WTC11 (cell line): ENCODE data around the gene CORO2B.

Experiments
- E2F4 ChIP-seq: sonication (generic); formaldehyde crosslinking; IDR thresholded peaks from 2 replicates; pipeline ENCODE4 v1.8.1; 2022; ENCODE audit warnings: low read depth, mild to moderate bottlenecking, moderate library complexity, missing genetic modification reagents, borderline replicate concordance
- JUN ChIP-seq: sonication (generic); formaldehyde crosslinking; IDR thresholded peaks from 2 replicates; pipeline ENCODE4 v1.8.0; 2023; ENCODE audit warnings: mild to moderate bottlenecking, missing genetic modification reagents
- TF ChIP-seq, protein P1 (sequence below): sonication (generic); formaldehyde crosslinking; IDR thresholded peaks from 2 replicates; pipeline ENCODE4 v1.8.0; 2022; ENCODE audit warnings: mild to moderate bottlenecking, missing genetic modification reagents
- TF ChIP-seq, protein P2 (sequence below): fragments of 200-600 bp; IDR thresholded peaks from 2 replicates; pipeline ENCODE4 v1.8.0; 2022; ENCODE audit warnings: antibody characterized with exemption

GRCh38 chr15:68602459-68603215 lies 23.8 kb downstream of the CORO2B start:
- no peak for TF ChIP-seq E2F4 (CRISPR knock-in tag)
- TF ChIP-seq, protein P1, sequence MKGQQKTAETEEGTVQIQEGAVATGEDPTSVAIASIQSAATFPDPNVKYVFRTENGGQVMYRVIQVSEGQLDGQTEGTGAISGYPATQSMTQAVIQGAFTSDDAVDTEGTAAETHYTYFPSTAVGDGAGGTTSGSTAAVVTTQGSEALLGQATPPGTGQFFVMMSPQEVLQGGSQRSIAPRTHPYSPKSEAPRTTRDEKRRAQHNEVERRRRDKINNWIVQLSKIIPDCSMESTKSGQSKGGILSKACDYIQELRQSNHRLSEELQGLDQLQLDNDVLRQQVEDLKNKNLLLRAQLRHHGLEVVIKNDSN (CRISPR knock-in tag) = no peak
- no peak for TF ChIP-seq JUN (CRISPR knock-in tag)
- TF ChIP-seq, protein P2, sequence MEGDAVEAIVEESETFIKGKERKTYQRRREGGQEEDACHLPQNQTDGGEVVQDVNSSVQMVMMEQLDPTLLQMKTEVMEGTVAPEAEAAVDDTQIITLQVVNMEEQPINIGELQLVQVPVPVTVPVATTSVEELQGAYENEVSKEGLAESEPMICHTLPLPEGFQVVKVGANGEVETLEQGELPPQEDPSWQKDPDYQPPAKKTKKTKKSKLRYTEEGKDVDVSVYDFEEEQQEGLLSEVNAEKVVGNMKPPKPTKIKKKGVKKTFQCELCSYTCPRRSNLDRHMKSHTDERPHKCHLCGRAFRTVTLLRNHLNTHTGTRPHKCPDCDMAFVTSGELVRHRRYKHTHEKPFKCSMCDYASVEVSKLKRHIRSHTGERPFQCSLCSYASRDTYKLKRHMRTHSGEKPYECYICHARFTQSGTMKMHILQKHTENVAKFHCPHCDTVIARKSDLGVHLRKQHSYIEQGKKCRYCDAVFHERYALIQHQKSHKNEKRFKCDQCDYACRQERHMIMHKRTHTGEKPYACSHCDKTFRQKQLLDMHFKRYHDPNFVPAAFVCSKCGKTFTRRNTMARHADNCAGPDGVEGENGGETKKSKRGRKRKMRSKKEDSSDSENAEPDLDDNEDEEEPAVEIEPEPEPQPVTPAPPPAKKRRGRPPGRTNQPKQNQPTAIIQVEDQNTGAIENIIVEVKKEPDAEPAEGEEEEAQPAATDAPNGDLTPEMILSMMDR = no peak
